HG03103 (cell line): Measurements from ENCODE around the gene EDAR.

ENCODE experiments used
- ATAC-seq: cut with Tn5 transposase; IDR thresholded peaks from one replicate; pipeline ENCODE4 v1.9.1; 2021; ENCODE audit warnings: low read depth; ENCODE audit not compliant: unreplicated experiment

The EDAR gene

DNA sequence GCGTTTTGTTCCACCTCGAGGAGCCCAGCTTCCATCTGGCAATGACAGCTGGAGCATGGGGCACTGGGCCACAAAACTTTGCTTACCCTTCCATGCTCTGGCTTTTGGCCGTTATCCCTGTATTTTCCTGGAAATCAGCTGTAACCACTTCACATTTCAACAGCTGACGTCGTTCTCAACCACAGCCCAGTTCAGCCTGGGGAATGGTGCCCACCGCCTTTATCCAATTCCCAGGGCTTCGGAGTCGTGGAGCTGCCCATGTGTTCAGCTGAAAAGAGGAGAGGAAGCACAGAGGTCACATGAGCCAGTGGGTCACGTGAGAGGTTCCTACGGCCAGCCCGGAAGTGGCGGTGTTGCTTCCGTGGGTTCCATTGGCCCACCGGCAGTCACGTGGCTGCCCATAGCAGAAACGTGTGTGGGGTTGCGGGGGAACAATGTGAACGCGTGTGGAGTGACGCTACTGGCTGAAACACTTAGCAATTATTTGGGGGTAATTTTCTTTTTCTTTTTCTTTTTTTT, 16.7 kb upstream of the EDAR start:
- no peak for ATAC-seq

DNA sequence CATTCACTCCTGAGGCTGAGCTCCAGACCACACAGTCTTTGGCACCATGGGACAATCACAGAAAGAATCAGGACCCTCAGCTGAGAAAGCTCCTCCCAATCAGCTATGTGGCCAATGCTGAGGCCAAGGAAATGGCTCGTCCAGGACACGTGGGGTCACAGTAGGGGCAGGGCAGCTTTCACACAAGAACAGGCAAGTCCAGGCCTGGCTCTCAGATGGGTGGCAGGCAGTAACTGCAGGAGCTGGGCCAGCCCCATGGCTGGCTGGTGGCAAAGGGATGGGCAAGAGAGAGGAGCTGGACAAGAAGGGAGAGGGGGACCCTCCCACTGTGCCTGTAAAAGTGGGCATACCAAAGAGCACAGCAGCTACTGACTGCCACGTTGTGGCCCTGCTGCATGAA, 12.2 kb upstream of the EDAR start:
- no peak for ATAC-seq

DNA sequence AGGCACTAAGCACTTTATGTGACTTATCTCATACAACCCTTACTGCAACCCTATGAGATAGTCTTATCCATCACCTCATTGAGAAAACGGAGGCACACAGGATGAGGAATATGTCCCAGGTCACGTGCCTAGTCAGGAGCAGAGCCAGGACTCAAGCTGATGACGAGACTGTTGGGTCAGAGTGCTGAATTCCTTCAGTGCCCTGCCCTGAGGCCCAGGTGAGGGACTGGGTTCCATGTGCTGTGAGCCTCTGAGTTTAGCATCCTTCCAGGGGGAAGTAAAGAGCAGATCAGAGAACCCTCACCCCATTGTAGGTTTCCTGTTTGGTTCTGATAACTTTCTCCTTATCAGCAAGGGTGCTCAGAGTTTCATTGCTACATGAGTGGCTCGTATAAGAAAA, 11.7 kb upstream of the EDAR start:
- ATAC-seq = no peak

DNA sequence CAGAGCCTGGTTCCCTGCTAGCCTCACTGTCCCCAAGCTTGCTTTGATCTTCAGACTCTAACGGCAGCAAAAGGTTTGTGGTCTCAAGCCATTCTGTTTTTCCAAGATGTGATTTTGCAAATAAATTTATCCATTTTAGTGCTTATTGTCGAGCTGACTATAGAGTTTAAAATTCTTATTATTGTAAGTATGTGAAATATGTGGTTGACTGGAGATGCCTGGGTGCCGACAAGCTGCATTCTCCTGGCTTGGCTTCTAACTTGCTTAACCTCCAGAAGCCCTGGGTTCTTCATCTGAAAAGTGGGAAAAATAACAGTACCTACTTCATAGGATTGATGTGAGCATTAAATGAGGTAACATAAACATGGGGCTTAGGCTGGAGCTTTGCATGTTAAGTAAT, 9.9 kb upstream of the EDAR start:
- ATAC-seq = no peak

DNA sequence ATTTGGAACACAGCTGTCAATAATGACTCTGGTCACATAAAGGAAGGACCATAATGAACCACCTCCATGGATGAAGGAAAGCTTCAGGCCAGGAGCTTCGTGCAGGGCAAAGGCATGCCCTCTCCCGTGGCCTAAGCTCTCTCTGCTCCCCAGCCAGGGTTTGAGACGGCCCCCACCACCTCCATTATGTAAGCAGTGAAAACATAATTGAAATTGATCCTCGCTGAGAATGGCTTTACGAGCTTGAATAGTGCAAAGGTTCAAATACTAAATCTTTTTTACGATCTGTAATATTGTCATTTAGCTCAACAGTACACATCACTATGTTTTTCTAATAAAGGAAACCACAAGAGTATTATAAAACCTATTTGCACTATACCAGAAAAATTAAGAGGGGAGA, 5.2 kb upstream of the EDAR start:
- no peak for ATAC-seq

DNA sequence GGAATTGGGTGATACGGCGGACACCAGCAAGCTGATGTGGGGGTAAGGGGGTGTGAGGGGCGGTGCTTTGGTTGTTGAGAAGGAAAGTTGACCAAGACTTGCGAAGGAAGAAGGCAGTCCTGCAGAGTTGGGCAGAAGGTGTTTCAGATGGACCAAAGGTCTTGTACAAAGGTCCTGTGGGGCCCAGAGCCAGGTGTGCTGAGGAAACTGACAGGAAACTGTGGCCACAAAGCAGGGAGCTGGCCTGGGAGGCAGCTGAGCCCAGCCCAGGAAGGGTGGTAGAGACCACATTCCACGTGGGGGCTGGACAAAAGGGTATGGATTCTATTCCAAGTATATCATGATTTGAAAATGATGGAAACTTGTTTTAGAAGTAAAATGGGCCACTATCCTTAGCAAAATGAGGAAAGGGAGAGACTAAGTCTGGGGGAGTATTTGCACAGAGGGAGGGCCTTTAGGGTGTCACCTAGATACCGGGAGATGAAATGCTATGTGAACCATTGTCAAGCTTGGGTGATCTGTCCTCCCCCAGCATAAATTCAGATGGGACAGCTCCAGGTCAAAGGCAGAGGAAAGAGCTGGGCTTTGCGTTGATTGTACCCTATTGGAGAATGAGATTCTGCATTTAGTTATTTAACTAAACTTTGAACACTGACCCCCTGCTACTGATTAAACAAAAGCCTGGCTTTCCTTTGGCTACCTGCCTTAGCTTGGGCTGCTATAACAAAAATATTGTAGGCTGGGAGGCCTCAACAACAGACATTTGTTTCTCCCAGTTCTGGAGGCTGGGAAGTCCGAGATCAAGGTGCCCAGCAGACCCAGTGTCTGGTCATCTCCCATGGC, 4.3 kb upstream of the EDAR start:
- no peak for ATAC-seq

DNA sequence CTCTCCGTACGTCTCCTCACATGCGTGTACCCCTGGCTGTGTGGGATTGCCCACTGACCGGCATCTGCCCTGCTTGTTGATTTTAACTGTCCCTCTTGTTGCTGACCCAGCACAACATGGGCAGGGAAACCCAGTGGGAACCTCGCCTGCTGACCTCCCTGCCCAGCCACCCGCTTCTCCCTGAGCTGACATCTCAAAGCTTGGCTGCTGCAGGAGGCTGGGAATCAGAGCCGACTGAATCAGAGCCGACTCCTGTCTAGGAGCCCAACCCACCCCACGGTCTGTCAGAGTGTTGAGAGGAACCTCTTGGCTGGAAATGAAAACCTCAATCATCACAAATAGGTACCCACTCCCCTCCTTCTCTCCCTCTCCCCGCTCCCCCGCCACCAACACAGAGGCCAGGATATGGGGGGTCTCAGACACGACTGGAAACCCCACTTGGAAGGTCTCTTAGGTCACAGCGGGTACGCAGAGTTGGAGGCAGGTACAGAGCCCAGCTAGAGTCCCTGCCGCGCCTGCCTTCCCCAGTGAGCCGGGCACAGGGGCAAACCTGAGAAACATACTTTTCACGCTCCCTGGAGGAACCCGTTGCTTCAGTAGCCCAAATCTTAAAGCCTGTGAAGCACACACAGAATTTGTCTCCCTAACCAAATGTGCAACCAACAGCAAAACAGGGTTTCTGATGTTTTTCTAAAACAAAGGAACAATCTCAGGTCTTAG, 784 bp downstream of the EDAR start:
- no peak for ATAC-seq

DNA sequence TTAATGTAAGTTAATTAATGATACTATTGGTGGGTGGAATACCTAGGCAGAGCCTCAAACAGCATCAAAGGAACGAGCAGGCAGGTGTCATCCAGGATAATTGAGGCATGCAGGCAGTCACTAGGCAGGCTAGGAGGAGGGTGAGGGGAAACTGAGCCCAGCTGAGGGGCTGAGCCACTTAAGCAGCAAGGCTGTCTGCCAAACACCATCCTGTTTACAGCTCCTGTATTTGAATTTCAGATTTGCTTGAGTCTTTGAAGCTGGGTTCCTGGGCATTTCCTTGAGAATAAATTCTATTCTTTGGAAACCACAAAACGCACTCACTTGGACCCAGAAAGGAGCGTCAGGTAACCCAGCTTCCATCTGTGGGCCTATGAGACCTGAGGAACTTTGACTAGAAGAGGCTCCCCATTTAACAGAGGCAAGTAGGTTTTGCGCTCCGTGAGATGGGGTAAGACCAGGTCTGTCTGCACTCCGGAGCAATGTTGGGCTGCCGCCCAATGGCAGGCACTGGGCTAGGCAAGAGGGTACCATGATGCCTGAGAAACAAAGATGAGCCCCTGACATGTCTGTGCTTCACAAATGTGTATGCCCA, 2.0 kb downstream of the EDAR start:
- no peak for ATAC-seq

DNA sequence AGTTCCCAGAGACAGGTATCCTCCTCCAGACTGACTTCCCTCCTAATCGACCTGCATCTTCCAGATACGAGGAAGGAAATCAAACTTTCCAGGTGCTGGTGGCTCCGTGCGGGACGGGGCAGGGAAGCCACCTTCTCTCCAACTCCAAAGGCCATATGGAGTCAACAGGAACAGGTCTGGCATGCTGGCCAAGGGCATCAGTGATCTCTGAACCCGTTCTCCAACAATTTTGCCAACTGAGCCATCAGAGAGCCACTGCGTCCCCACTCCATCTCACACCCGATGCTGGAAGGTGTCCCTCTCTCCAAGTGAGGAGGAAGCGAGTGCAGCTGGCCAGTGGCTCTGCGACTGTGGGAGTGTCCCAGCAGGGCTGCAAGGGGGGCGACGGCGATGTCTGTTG, 5.4 kb downstream of the EDAR start:
- ATAC-seq = no peak

DNA sequence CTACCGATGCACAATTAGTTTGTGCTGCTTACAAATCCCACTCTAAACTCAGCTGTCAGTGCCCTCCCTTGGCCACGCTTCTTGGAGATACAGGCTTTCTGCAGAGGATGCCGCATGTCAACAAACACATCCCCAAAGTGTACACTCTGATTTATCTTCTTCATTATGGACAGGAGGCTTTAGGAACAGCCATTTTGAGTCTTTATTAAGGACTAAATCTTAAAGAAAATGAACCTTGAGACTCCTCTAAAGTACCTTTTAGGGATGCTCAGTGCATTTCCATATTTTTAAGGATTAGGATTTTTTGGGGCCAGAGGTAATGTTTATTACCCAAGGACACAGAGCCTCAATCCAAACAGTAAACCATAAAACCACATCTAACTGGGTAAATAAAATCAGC, 6.0 kb downstream of the EDAR start:
- ATAC-seq = no peak

DNA sequence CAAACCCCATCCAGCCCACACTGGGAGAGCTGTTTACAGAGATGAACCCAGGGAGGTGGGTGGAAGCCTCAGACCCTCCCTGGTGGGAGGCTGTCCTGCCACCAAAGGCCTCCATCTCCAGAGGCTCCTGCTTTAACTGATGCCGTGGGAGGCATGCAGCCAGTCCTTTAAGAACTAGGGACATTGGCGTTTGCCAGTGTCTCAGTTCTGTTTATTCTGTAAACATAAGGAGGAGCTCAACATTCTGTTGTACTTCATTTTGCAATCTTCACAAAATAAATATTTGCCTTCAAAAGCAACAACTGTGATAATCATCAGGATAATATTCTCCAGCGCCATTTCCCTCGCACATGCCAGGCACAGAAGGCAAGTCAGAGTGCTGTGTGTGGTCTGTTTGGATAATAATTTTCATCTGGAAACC, 6.8 kb downstream of the EDAR start:
- no peak for ATAC-seq

DNA sequence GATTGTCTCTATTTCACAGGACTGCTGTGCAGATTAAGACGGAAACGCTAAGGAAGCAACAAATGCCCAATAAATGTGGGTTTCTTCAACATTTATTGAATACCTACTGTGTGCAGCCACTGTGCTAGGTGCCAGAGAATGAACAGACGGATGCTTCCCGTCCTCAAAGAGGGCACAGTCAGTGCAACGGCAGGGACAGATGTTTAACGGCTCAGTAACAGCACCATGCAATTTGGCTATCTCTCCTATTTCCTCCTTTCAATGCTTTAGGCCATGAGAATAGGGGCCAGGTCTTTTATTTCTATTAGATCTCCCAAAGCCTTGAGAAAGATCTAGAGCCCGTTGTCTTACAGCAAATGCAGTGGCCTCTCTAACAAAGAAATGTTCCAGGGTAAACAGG, 7.2 kb downstream of the EDAR start:
- ATAC-seq = no peak

DNA sequence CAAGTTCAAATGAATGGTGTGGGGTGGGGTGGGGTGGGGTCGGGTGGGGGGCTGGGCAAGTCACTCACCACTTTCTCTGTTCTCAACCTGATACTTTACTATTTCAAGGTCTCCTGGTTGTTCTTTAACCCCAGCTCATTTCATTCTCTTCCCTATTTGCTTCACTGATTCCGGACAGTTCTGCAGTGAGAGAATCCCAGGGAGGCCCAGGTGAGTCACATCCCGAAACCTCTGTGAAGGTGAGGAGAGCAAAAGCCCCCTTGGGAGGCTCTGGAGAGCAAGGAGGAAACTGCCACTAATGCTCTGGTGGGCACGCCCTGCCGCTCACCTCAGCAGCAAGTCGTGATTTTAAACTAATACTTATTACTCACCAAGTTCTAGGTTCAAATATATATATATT, 8.9 kb downstream of the EDAR start:
- ATAC-seq = no peak

DNA sequence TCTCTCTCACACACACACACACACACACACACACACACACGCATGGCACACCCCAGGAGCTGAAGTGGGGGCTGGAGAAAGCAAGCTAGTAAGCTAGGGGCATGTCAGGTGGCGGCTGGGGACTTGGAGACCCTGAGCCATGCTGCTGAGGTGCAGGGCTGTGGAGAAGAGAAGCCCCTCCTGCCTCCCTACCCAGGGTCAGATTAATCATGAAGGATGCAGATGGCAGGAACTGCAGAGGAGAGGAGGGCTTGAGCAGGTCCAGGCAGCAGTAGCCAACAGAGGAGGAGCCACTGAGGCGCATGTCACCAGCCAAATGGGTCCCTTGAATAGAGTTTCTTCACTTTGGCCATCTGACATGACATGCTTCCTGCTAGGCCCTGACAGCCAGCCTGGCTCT, 9.6 kb downstream of the EDAR start:
- ATAC-seq = no peak

DNA sequence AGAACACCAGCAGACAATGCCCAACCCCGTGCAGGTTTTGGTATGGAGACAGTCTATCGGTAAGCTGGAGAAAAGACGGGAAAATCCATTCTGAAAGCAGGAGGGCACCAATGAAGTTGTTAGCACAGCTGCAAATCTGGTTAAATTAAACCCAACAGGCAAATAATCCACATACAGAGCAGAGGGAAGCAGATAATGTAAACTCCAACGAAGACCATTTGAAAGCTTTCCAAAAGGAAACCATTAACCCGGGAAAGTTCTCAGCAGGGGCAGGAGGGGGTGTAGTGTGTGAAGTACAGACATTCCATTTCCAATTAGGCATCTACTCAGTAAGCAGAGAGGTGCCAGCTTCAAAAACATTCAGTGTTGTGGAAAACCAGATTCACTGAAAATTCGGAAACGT, 10.3 kb downstream of the EDAR start:
- ATAC-seq = no peak

DNA sequence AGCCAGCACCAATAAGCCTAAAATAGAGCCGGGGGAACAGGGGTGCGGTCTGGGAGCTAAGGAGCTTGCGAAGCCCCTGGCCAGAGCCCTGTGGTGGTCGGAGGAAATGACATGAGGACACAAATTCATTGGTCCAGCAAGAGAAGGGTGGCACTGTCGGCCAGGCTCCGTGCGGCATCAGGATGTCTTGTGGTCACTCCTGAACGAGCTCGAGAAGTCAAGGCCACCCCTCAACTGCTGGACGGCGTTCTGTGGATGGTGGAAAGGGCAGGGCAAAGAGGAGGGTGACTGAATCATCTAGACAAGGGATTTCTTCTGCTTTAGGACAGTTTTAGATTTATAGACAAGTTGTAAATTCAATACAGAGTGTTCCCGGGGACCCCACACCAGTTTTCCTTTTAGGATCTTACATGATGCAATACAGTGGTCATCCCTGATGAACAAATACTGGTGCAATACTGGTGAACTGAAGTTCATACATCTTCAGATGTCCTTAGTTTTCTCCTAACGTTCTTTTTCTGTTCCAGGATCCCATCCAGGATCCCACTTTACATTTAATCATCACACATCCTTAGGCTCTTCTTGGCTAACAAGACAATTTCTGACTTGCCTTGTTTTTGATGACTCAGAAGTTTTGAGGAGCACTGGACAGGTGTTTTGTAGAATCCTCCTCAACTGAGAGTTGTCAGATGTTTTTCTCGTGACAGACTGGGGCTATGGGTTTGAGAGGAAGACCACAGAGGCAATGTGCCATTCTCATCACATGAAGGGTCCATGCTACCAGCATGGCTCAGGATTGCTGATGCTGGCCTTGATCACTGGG, 13.2 kb downstream of the EDAR start:
- ATAC-seq = no peak

DNA sequence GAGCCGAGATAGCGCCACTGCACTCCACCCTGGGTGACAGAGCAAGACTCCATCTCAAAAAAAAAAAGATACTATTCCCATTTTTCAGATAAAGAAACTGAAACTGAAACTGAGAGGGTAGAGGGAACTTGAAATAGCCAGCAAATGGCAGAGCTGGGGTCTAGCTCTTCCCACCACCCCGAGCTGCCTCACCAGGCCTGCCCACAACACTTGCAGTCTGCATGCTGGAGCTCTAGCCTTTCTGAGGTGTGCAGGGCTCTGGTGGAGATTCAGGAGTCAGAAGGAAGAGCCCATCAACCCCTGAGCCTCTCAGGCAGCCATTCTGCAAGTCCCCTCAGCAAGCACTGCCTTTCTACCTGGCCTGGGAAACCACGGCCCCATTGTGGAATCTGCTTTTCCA, 14.3 kb downstream of the EDAR start:
- ATAC-seq = no peak

DNA sequence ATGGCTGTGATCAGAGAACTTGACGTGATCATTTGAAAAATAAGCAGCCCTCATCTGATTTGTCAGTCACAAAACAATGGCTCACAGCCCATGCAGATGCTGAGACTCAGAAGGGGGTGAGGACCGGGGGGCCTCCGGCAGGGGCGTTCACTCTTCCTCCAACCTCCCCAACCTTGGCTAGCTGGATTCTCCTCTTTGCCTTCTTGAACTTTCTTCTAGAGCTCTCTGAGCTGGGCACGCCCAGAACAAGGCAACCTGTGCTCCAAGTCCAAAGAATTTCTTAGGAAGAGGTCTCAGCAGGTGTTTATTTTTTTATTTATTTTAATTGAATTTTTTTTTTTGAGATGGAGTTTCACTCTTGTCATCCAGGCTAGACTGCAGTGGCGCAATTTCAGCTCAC, 16.4 kb downstream of the EDAR start:
- ATAC-seq = no peak

DNA sequence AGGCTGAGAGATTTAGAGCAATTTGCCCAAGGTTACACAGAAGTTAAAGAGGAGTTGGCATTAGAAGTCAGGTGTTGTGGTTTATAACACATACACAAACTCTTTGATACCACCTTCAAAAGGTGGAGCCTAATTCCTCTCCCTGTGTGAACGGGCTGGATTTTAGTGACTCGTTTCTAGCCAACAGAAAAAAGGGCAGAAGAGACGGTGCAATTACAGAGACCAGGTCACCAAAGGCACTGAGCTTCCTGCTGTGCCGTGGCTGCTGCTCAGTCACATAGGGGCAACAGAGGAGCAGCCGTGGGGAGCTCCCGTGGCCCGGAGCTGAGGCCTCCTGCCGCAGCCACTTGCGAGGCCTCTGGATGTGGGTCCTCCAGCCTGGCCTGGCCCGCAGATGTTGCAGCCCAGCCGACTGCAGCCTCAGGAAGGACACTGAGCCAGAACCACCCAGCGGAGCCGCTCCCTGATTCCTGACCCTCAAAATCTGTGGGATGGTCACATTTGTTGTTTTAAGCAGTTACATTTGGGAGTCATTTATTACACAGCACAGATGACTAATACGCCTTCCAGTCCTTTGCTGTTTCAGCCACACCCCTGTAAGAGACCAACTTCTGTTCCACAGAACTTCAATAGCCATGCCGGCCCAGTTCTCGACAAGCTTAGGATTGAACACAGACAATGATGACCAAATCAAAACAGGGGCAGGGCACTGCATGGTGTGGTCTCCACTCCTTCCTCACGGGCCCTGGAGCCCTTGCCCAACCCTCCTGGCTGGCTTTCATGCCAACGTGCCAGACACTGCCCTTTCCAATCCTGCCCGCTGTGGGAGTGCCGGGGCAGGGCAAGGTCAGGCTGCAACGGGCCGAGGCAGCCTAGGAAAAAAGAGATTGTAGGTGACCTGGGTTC, 17.1 kb downstream of the EDAR start:
- no peak for ATAC-seq

DNA sequence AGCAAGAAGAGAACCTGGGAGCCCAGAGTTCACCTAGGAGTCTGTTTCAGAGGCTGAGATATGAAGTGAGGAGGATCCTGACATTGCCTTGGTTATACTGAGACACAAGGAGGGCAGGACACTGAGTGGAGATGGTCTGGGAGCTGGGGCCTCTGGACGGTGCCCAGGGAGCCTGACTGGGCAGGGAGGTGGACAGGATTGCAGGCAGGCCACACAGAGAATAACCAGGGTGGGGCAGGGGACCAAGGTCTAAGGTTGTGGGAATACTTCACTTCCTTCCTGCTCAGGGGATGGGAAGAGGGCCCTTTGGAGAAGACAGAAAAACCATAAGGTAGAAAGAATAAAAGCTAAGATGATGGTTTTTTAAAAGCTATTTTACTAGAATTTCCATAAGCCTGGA, 18.7 kb downstream of the EDAR start:
- ATAC-seq = no peak
